ENCODE data around the gene BMP3.

The BMP3 gene

GRCh38 chr4:81031796-81032551, 1.5 kb downstream of the BMP3 start:
- no peak overlapping the region for H3K4me3 ChIP-seq (ENCODE audit: low read depth, low read length)
- TF ChIP-seq CTCF (conservative IDR thresholded peaks at IDR 0.05; ENCODE audit: low read depth, low read length), result no peak
- DNase-seq (ENCODE audit: low read depth), result no peak

GRCh38 chr4:81032771-81033684, 2.5 kb downstream of the BMP3 start:
- TF ChIP-seq CTCF (conservative IDR thresholded peaks at IDR 0.05; ENCODE audit: low read depth, low read length), result no peak
- no peak for DNase-seq (ENCODE audit: low read depth)
- H3K4me3 ChIP-seq (ENCODE audit: low read depth, low read length), result no peak overlapping the region

DNA sequence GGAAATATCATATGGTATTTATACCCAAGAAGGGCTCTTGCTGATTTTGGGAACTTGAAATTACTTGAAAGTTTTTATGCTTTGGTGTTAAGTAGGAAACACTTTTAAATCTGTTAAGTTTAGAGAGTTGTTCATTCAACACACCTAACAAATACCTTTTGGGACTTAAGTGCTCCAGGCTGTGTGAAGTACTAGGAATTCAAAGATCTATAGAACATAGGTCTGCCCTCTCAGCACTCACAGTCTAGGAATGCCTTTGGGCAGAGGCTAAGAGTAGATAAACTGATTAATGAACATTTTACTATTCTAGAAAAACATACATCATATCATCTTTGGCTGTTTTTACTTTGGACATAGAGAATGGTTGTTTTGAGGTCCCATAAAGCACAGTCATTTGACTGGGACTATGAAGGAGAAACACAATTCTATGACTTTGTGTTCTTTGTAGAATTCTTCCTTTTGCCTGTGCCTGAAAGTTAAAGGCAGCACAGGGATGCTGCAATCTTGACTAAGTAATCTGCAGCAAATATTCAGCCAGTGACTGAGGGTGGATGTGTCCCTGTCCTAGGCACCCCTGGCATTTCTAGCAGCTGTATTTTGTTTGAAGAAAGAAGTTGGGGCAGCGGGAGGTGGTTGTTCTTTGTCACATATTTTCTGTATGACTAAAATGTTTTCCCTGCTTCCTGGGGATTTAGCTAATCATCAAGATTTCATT, 8.3 kb downstream of the BMP3 start:
- DNase-seq (ENCODE audit: low read depth), result peak; percentile 11
- TF ChIP-seq CTCF (conservative IDR thresholded peaks at IDR 0.05; ENCODE audit: low read depth, low read length), result no peak
- no peak overlapping the region for H3K4me3 ChIP-seq (ENCODE audit: low read depth, low read length)

DNA sequence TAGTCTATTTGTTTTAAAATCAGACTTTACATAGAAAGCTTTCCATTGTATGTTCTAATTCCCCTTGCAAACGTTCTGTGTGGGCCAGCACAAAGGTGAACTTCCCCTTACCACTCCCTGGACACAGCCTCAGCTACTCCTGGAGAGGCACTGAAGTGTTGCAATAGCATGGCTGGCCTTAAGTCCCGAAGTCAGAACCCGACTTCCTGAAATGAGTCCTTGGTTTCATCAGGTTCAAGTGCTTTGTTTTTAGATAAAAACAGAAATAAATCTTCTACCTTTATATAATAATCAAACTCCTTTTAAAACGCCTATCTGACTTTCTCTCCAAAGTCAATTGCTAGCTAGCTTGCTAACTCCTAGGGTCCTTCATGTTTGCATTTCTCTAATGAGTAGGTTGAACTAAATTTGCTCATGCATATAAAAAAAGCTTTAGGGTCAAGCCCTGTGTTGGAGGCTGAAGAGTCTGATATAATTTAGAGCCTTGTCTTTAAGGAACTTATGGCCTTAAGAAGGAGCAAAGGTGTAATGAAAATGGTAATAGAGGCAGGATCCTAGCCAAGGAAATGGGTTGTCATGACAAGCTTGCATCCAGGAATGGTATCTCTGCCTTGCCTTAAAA, 9.0 kb downstream of the BMP3 start:
- peak; percentile 19 for DNase-seq (ENCODE audit: low read depth)
- H3K4me3 ChIP-seq (ENCODE audit: low read depth, low read length), result no peak overlapping the region
- no peak for TF ChIP-seq CTCF (conservative IDR thresholded peaks at IDR 0.05; ENCODE audit: low read depth, low read length)

GRCh38 chr4:81040012-81040659, 9.6 kb downstream of the BMP3 start:
- peak; percentile 60 for DNase-seq (ENCODE audit: low read depth)
- TF ChIP-seq CTCF (conservative IDR thresholded peaks at IDR 0.05; ENCODE audit: low read depth, low read length), result peak; percentile 73
- no peak overlapping the region for H3K4me3 ChIP-seq (ENCODE audit: low read depth, low read length)

Data from choroid plexus epithelial cell (primary cell).